IMR-90 (cell line): ENCODE measurements around the gene ATP8B4. TPM values are rescaled to one million over a fixed set of nuclear protein-coding genes. Genes with fewer than 3 reads are reported as not detected.

Experiments used
- ATAC-seq: fragments of 200-7000 bp; cut with Tn5 transposase; 2 replicates; pipeline ENCODE4 v1.9.1; 2020; ENCODE audit warnings: low read depth, mild to moderate bottlenecking, moderate library complexity
- BruUV-seq: library from RNA; stranded (reverse); fragments of 400-500 nt; replicated peaks from 2 replicates; lab custom pipeline; 2021; lab: Mats Ljungman, UMichigan
- CTCF ChIA-PET: fragments of 300-600 bp; formaldehyde crosslinking; extraction: SDS; loops from one replicate; lab custom pipeline; 2021; ENCODE audit warnings: antibody characterized with exemption; lab: Yijun Ruan, JAX
- POLR2A ChIA-PET: fragments of 300-600 bp; sonication (Branson Sonifier 250); formaldehyde crosslinking; loops from one replicate; lab custom pipeline; 2022; ENCODE audit warnings: antibody characterized with exemption; ENCODE audit not compliant: unreplicated experiment; lab: Charles Lee
- DNase-seq: peaks from one replicate; pipeline ENCODE4 v3.0.0; 2013
- H2AFZ ChIP-seq: replicated peaks from 2 replicates; pipeline ENCODE3; 2013; ENCODE audit warnings: low read length, mild to moderate bottlenecking; ENCODE audit not compliant: poor library complexity
- H2AK5ac ChIP-seq: 2 replicates; pipeline ENCODE4 v1.6.1; 2013; ENCODE audit warnings: low read depth, low read length, inconsistent platforms
- H2AK9ac ChIP-seq: replicated peaks from 2 replicates; pipeline ENCODE3; 2013; ENCODE audit warnings: mild to moderate bottlenecking, low read depth, low read length, moderate library complexity; ENCODE audit not compliant: poor library complexity
- H2BK120ac ChIP-seq: 2 replicates; pipeline ENCODE4 v1.6.1; 2013; ENCODE audit warnings: low read depth, low read length, inconsistent platforms
- H2BK15ac ChIP-seq: 3 replicates; pipeline ENCODE4 v1.6.1; 2013; ENCODE audit warnings: low read depth, low read length, inconsistent platforms
- H2BK20ac ChIP-seq: 2 replicates; pipeline ENCODE4 v1.6.1; 2013; ENCODE audit warnings: low read depth, mild to moderate bottlenecking, inconsistent platforms, low read length, moderate library complexity
- H2BK5ac ChIP-seq: 2 replicates; pipeline ENCODE4 v1.6.1; 2013; ENCODE audit warnings: mild to moderate bottlenecking, low read depth, low read length, inconsistent platforms; ENCODE audit not compliant: poor library complexity, severe bottlenecking
- H3K14ac ChIP-seq: replicated peaks from 2 replicates; pipeline ENCODE4 v1.6.1; 2013; ENCODE audit warnings: low read depth, low read length, inconsistent platforms
- H3K18ac ChIP-seq: 2 replicates; pipeline ENCODE4 v1.6.1; 2013; ENCODE audit warnings: low read depth, low read length, control low read depth
- H3K23ac ChIP-seq: 2 replicates; pipeline ENCODE4 v1.6.1; 2013; ENCODE audit warnings: low read depth, low read length, inconsistent platforms
- H3K27ac ChIP-seq: 2 replicates; pipeline ENCODE4 v1.5.1; 2013; ENCODE audit warnings: mild to moderate bottlenecking, control low read depth, low read length; ENCODE audit not compliant: insufficient read depth
- H3K27me3 ChIP-seq: 2 replicates; pipeline ENCODE4 v1.6.1; 2013; ENCODE audit warnings: low read length; ENCODE audit not compliant: control insufficient read depth, insufficient read depth
- H3K36me3 ChIP-seq: 2 replicates; pipeline ENCODE4 v1.6.1; 2013; ENCODE audit warnings: low read length, mixed read lengths; ENCODE audit not compliant: control insufficient read depth, insufficient read depth
- H3K4ac ChIP-seq: 2 replicates; pipeline ENCODE4 v1.6.1; 2013; ENCODE audit warnings: low read depth, low read length, inconsistent platforms
- H3K4me1 ChIP-seq: 2 replicates; pipeline ENCODE4 v1.6.1; 2013; ENCODE audit warnings: low read length, mixed read lengths; ENCODE audit not compliant: control insufficient read depth, insufficient read depth
- H3K4me2 ChIP-seq: 2 replicates; pipeline ENCODE4 v1.6.1; 2013; ENCODE audit warnings: low read depth, mild to moderate bottlenecking, control low read depth, low read length, moderate library complexity
- H3K4me3 ChIP-seq: 2 replicates; pipeline ENCODE4 v1.5.1; 2013; ENCODE audit warnings: low read depth, mild to moderate bottlenecking, control low read depth, low read length, moderate library complexity; ENCODE audit not compliant: insufficient read depth
- H3K56ac ChIP-seq: 2 replicates; pipeline ENCODE4 v1.6.1; 2013; ENCODE audit warnings: low read length, inconsistent platforms; ENCODE audit not compliant: insufficient read depth; ENCODE audit errors: extremely low read depth
- H3K79me1 ChIP-seq, 2 experiments: 2 replicates each; pipeline ENCODE4 v1.6.1; 2013; ENCODE audit warnings: low read length in 2 of 2, inconsistent platforms in 1 of 2, low read depth in 1 of 2
- H3K9ac ChIP-seq: 2 replicates; pipeline ENCODE4 v1.6.1; 2013; ENCODE audit warnings: low read depth, low read length, control low read depth
- H3K9me1 ChIP-seq: 2 replicates; pipeline ENCODE4 v1.6.1; 2013; ENCODE audit warnings: low read length, inconsistent platforms; ENCODE audit not compliant: insufficient read depth
- H3K9me3 ChIP-seq: 2 replicates; pipeline ENCODE4 v1.6.1; 2013; ENCODE audit warnings: low read length; ENCODE audit not compliant: control insufficient read depth, insufficient read depth
- H4K20me1 ChIP-seq: 2 replicates; pipeline ENCODE4 v1.6.1; 2013; ENCODE audit warnings: low read length, inconsistent platforms; ENCODE audit not compliant: insufficient read depth
- H4K5ac ChIP-seq: 2 replicates; pipeline ENCODE4 v1.6.1; 2013; ENCODE audit warnings: mild to moderate bottlenecking, low read depth, low read length, control low read depth
- H4K8ac ChIP-seq, 2 experiments: 2 replicates each; pipeline ENCODE4 v1.6.1; 2013; ENCODE audit warnings: low read depth in 2 of 2, low read length in 2 of 2, control low read depth in 1 of 2, inconsistent platforms in 1 of 2
- H4K91ac ChIP-seq: 2 replicates; pipeline ENCODE4 v1.6.1; 2013; ENCODE audit warnings: low read depth, low read length, inconsistent platforms; ENCODE audit not compliant: insufficient read depth
- CEBPB ChIP-seq: IDR thresholded peaks from 2 replicates; pipeline ENCODE4 v1.6.1; 2012; ENCODE audit warnings: low read depth, low read length, improper control_type of control experiment
- CHD1 ChIP-seq: IDR thresholded peaks from 2 replicates; pipeline ENCODE4 v1.6.1; 2012; ENCODE audit warnings: low read depth, low read length, improper control_type of control experiment
- FOS ChIP-seq: fragments of 150-350 bp; IDR thresholded peaks from 2 replicates; pipeline ENCODE4 v1.6.1; 2016; ENCODE audit warnings: low read depth, low read length
- MAFK ChIP-seq: IDR thresholded peaks from 2 replicates; pipeline ENCODE4 v1.6.1; 2012; ENCODE audit warnings: low read depth, low read length, improper control_type of control experiment
- MAZ ChIP-seq: IDR thresholded peaks from 2 replicates; pipeline ENCODE4 v1.6.1; 2012; ENCODE audit warnings: low read depth, mild to moderate bottlenecking, low read length, improper control_type of control experiment, moderate library complexity, borderline replicate concordance
- MXI1 ChIP-seq: IDR thresholded peaks from 2 replicates; pipeline ENCODE4 v1.6.1; 2012; ENCODE audit warnings: low read depth, mild to moderate bottlenecking, low read length, moderate library complexity, borderline replicate concordance
- NFE2L2 ChIP-seq: fragments of 150-350 bp; IDR thresholded peaks from 2 replicates; pipeline ENCODE4 v1.6.1; 2016; ENCODE audit warnings: low read depth, mild to moderate bottlenecking, low read length
- POLR2A ChIP-seq: IDR thresholded peaks from 2 replicates; pipeline ENCODE4 v1.6.1; 2012; ENCODE audit warnings: mild to moderate bottlenecking, low read depth, low read length
- RAD21 ChIP-seq: IDR thresholded peaks from 2 replicates; pipeline ENCODE4 v1.6.1; 2012; ENCODE audit warnings: low read length, improper control_type of control experiment
- RCOR1 ChIP-seq: IDR thresholded peaks from 2 replicates; pipeline ENCODE4 v1.6.1; 2012; ENCODE audit warnings: mild to moderate bottlenecking, low read length, improper control_type of control experiment; ENCODE audit not compliant: insufficient replicate concordance
- RFX5 ChIP-seq: IDR thresholded peaks from 2 replicates; pipeline ENCODE4 v1.8.0; 2012; ENCODE audit warnings: low read depth, mild to moderate bottlenecking, low read length, moderate library complexity
- SMC3 ChIP-seq: fragments of 150-350 bp; IDR thresholded peaks from 2 replicates; pipeline ENCODE4 v1.6.1; 2016; ENCODE audit warnings: low read depth, mild to moderate bottlenecking, antibody characterized with exemption, low read length, moderate library complexity
- WGBS, 2 experiments: methylation state at CpG; one replicate each; pipeline versions ENCODE4 v1.1.5 to v1.1.7; 2013; ENCODE audit warnings: missing lambda C conversion rate in 2 of 2; ENCODE audit not compliant: insufficient read length in 1 of 2; ENCODE audit errors: extremely low coverage in 2 of 2; 5-methylcytosine and 5-hydroxymethylcytosine counted together
- dilution Hi-C: fragments of 300-500 bp; cut with HindIII; formaldehyde crosslinking; loops from one replicate; pipeline ENCODE4 v1.14.3; 2018; ENCODE audit warnings: low sequenced_read_pairs; ENCODE audit not compliant: unreplicated experiment
- in situ Hi-C: fragments of 300-500 bp; cut with MboI; formaldehyde crosslinking; loops from 3 replicates; pipeline ENCODE4 v1.14.3; 2019; ENCODE audit warnings: low sequenced_read_pairs, inconsistent platforms, mixed read lengths
- intact Hi-C: fragments of 100-400 bp; cut with micrococcal nuclease; formaldehyde crosslinking; loops from 2 replicates; pipeline ENCODE4 v1.10.0; 2022
- polyA plus RNA-seq, 3 experiments: library from polyadenylated mRNA; depleted of rRNA; stranded (reverse); fragments of >200 nt; gene quantifications; 2 replicates each; pipeline ENCODE4 v1.2.3, GENCODE V29; 2012; ENCODE audit warnings: low replicate concordance in 1 of 3
- total RNA-seq: library from RNA; depleted of rRNA; stranded (reverse); fragments of >200 nt; gene quantifications from 2 replicates; pipeline ENCODE4 v1.2.3, GENCODE V29; 2012
- TF ChIP-seq, protein P1 (sequence below): conservative IDR thresholded peaks from 2 replicates; pipeline ENCODE4 v1.5.1; 2012; ENCODE audit warnings: mild to moderate bottlenecking, low read depth, low read length, improper control_type of control experiment
- TF ChIP-seq, protein P2 (sequence below): fragments of 150-350 bp; IDR thresholded peaks from 2 replicates; pipeline ENCODE4 v1.6.1; 2016; ENCODE audit warnings: low read depth, mild to moderate bottlenecking, low read length, moderate library complexity, borderline replicate concordance
- TF ChIP-seq, protein P3 (sequence below): fragments of 150-350 bp; IDR thresholded peaks from 2 replicates; pipeline ENCODE4 v1.6.1; 2017; ENCODE audit warnings: mild to moderate bottlenecking, antibody characterized with exemption, low read length, low read depth

The ATP8B4 gene
- total and polyA plus RNA-seq, 2 of the 4 experiments (the other 2 are of a cell fraction): 0.12 to 0.54 TPM

DNA sequence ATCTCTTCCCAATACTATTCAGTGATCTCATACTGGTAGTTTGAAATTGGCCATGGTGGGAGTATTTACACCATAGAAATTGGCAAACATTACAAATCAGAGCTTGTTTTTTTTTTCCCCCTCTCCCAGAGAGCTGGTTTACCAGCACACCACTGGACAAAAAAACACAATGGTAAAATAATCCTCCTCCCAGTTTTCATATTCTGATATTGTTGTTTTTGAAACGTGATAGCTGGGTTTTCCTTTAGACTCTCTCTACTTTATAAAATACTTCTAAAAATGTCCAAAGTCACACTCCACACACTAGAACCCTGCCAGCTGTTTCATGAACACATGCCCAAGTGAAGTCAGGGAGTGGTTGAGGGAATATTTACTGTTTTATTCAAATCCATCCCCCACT is 310.7 kb downstream of the ATP8B4 start:
- H3K4me1 ChIP-seq: peaks cover 5% of the 10 kb centered on the region; the same call in 1 of the 2 replicates
- peaks cover 2% of the 10 kb centered on the region; the same call in 1 of the 2 replicates for H3K9me3 ChIP-seq
- no peak overlapping the region for H3K56ac ChIP-seq
- H2BK120ac ChIP-seq: no peak overlapping the region
- H3K23ac ChIP-seq: no peak overlapping the region
- WGBS, 2 experiments: no CpG with 5 or more reads among the region's 1 CpG
- H3K4me2 ChIP-seq: no peak overlapping the region
- dilution Hi-C loops (no loop called here), in situ Hi-C loops (no loop called here), intact Hi-C loops (no loop called here)
- no peak overlapping the region for H2BK20ac ChIP-seq
- H4K91ac ChIP-seq: no peak overlapping the region
- no peak overlapping the region for H3K9ac ChIP-seq
- H3K27ac ChIP-seq: no peak overlapping the region
- H2AFZ ChIP-seq: no peak overlapping the region
- no TSS peak for BruUV-seq
- no peak overlapping the region for H3K14ac ChIP-seq
- no peak overlapping the region for H2AK9ac ChIP-seq
- H2BK5ac ChIP-seq: no peak overlapping the region
- no peak overlapping the region for H3K4me3 ChIP-seq
- H2BK15ac ChIP-seq: no peak overlapping the region
- no peaks in the 10 kb centered on the region for H3K27me3 ChIP-seq
- POLR2A ChIA-PET: no interaction called here
- no peak overlapping the region for H4K8ac ChIP-seq
- H3K79me1 ChIP-seq: no peaks in the 10 kb centered on the region
- TF ChIP-seq FOS (no peak), POLR2A (no peak), RAD21 (no peak), SMC3 (no peak), RCOR1 (no peak), MXI1 (no peak), CHD1 (no peak), MAFK (no peak), RFX5 (no peak), MAZ (no peak), NFE2L2 (no peak), CEBPB (no peak)
- TF ChIP-seq, protein P1, sequence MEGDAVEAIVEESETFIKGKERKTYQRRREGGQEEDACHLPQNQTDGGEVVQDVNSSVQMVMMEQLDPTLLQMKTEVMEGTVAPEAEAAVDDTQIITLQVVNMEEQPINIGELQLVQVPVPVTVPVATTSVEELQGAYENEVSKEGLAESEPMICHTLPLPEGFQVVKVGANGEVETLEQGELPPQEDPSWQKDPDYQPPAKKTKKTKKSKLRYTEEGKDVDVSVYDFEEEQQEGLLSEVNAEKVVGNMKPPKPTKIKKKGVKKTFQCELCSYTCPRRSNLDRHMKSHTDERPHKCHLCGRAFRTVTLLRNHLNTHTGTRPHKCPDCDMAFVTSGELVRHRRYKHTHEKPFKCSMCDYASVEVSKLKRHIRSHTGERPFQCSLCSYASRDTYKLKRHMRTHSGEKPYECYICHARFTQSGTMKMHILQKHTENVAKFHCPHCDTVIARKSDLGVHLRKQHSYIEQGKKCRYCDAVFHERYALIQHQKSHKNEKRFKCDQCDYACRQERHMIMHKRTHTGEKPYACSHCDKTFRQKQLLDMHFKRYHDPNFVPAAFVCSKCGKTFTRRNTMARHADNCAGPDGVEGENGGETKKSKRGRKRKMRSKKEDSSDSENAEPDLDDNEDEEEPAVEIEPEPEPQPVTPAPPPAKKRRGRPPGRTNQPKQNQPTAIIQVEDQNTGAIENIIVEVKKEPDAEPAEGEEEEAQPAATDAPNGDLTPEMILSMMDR: no peak
- TF ChIP-seq, protein P2, sequence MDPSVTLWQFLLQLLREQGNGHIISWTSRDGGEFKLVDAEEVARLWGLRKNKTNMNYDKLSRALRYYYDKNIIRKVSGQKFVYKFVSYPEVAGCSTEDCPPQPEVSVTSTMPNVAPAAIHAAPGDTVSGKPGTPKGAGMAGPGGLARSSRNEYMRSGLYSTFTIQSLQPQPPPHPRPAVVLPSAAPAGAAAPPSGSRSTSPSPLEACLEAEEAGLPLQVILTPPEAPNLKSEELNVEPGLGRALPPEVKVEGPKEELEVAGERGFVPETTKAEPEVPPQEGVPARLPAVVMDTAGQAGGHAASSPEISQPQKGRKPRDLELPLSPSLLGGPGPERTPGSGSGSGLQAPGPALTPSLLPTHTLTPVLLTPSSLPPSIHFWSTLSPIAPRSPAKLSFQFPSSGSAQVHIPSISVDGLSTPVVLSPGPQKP: no peak
- TF ChIP-seq, protein P3, sequence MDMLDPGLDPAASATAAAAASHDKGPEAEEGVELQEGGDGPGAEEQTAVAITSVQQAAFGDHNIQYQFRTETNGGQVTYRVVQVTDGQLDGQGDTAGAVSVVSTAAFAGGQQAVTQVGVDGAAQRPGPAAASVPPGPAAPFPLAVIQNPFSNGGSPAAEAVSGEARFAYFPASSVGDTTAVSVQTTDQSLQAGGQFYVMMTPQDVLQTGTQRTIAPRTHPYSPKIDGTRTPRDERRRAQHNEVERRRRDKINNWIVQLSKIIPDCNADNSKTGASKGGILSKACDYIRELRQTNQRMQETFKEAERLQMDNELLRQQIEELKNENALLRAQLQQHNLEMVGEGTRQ: no peak
- H3K18ac ChIP-seq: no peak overlapping the region
- no peaks in the 10 kb centered on the region for H3K9me1 ChIP-seq
- CTCF ChIA-PET: no interaction called here
- no peak overlapping the region for H3K4ac ChIP-seq
- no peak for ATAC-seq
- no peak for DNase-seq
- H4K5ac ChIP-seq: no peak overlapping the region
- H4K20me1 ChIP-seq: no peaks in the 10 kb centered on the region
- no peaks in the 10 kb centered on the region for H3K36me3 ChIP-seq
- no peak overlapping the region for H2AK5ac ChIP-seq
